Measurements from ENCODE around the gene CACNA1C. TPM values are rescaled to one million over a fixed set of nuclear protein-coding genes. Genes with fewer than 3 reads are reported as not detected.

Gene CACNA1C
- total RNA-seq, 4 donors from 2014 or later = 9.7 to 42.1 (median 18.1) TPM

GRCh38 chr12:2461645-2462044 lies 408.9 kb downstream of the CACNA1C start:
- Histone ChIP-seq H3K27ac (no peak overlapping the region), H3K4me1 (no peaks in the 10 kb centered on the region), H3K9me3 (no peaks in the 10 kb centered on the region), H3K27me3 (no peaks in the 10 kb centered on the region), H3K36me3 (no peaks in the 10 kb centered on the region), H3K4me3 (no peak overlapping the region)
- TF ChIP-seq, protein P1, sequence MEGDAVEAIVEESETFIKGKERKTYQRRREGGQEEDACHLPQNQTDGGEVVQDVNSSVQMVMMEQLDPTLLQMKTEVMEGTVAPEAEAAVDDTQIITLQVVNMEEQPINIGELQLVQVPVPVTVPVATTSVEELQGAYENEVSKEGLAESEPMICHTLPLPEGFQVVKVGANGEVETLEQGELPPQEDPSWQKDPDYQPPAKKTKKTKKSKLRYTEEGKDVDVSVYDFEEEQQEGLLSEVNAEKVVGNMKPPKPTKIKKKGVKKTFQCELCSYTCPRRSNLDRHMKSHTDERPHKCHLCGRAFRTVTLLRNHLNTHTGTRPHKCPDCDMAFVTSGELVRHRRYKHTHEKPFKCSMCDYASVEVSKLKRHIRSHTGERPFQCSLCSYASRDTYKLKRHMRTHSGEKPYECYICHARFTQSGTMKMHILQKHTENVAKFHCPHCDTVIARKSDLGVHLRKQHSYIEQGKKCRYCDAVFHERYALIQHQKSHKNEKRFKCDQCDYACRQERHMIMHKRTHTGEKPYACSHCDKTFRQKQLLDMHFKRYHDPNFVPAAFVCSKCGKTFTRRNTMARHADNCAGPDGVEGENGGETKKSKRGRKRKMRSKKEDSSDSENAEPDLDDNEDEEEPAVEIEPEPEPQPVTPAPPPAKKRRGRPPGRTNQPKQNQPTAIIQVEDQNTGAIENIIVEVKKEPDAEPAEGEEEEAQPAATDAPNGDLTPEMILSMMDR (IDR thresholded peaks at IDR 0.05) = no peak
- no peak for TF ChIP-seq POLR2A (IDR thresholded peaks at IDR 0.05)
- no peak for DNase-seq

GRCh38 chr12:2462087-2462486 lies 409.3 kb downstream of the CACNA1C start:
- Histone ChIP-seq H3K4me1 (no peaks in the 10 kb centered on the region), H3K9me3 (no peaks in the 10 kb centered on the region), H3K4me3 (no peak overlapping the region), H3K27ac (no peak overlapping the region), H3K36me3 (no peaks in the 10 kb centered on the region), H3K27me3 (no peaks in the 10 kb centered on the region)
- TF ChIP-seq POLR2A (IDR thresholded peaks at IDR 0.05) = no peak
- TF ChIP-seq, protein P1 (IDR thresholded peaks at IDR 0.05) = no peak
- no peak for DNase-seq

DNA sequence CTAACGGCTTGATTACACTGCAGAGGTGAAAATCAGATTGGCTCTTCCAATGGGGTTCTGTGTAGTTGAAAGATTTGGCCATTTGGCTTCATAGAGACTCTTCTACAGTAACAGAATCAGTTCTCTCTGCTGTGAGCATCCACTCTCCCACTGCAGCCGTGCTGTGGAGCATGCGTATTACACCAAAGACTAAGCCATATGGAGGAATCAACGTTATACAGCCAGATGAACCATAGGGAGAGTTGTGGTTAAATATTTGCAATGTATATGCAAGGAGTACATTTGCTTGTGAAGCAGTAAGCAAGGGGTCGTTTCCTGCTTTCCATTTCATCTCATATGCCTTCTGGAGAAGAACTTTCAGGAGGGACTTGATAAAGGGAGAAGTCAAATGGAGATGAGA lies 410.9 kb downstream of the CACNA1C start:
- no peak for DNase-seq
- Histone ChIP-seq H3K27ac (no peak overlapping the region), H3K4me3 (no peak overlapping the region), H3K36me3 (no peaks in the 10 kb centered on the region), H3K27me3 (no peaks in the 10 kb centered on the region), H3K4me1 (no peaks in the 10 kb centered on the region), H3K9me3 (no peaks in the 10 kb centered on the region)
- TF ChIP-seq, protein P1 (IDR thresholded peaks at IDR 0.05) = no peak
- no peak for TF ChIP-seq POLR2A (IDR thresholded peaks at IDR 0.05)

DNA sequence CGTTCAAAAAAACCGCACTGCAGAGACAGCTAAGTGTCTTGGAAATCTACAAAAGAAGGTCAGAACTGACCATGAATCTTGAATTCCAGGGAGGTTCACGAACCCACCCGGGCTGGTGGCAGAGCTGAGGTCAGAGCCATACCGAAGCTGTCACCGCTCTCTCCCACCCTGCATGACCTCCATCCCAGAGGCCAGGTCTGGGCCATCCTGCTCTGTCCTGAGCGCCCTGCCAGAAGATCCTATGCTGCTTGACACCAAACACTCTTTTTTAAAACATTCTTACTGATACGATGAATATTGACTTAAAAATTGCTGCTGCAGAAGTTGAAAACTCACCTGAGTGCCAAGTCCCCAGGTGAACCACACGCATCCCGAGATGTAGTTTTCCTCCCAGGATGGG lies 412.9 kb downstream of the CACNA1C start:
- no peak for TF ChIP-seq POLR2A (IDR thresholded peaks at IDR 0.05)
- TF ChIP-seq, protein P1 (IDR thresholded peaks at IDR 0.05) = no peak
- peak in 1 of 3 donors; percentile 15 for DNase-seq
- no peak overlapping the region for H3K27ac ChIP-seq
- H3K36me3 ChIP-seq = no peaks in the 10 kb centered on the region
- H3K27me3 ChIP-seq = no peaks in the 10 kb centered on the region
- H3K9me3 ChIP-seq = no peaks in the 10 kb centered on the region
- H3K4me1 ChIP-seq = no peaks in the 10 kb centered on the region
- no peak overlapping the region for H3K4me3 ChIP-seq

DNA sequence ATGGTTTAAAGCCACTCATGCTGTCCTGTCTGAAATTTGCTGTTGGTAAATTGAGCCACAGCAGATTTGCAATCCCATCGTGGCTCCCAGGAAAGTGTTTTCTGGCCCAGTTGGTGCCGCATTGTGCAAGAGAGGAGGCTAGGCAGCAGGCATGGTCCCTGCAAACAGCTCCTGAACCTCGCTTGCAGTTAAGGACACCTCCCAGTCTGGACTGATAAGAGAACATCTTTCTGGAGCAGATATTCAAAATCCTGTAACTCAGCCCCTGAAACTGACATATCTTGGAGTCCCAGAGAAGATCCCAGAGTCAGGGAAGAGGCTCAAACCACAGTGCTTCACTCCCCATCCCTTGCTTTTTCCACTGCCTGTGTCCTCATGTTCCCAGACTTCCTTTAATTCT lies 413.4 kb downstream of the CACNA1C start:
- no peak for TF ChIP-seq POLR2A (IDR thresholded peaks at IDR 0.05)
- TF ChIP-seq, protein P1 (IDR thresholded peaks at IDR 0.05) = no peak
- H3K9me3 ChIP-seq = no peaks in the 10 kb centered on the region
- no peaks in the 10 kb centered on the region for H3K27me3 ChIP-seq
- no peaks in the 10 kb centered on the region for H3K4me1 ChIP-seq
- H3K4me3 ChIP-seq = no peak overlapping the region
- no peak overlapping the region for H3K27ac ChIP-seq
- peak in 1 of 3 donors; percentile 24 for DNase-seq
- H3K36me3 ChIP-seq = no peaks in the 10 kb centered on the region
